Stomach (tissue), 9 donors: ENCODE results near the gene NES. TPM values are rescaled to one million over a fixed set of nuclear protein-coding genes. Genes with fewer than 3 reads are reported as not detected.

ENCODE experiments used
- DNase-seq, 2 donors: peaks; one replicate each; pipeline versions ENCODE4 v3.0.0 to v3.0.0-alpha.2; 2013 to 2019
- H3K27ac ChIP-seq, 5 donors: fragments of 200-600 bp in 4 of 5; sonication (generic) in 4 of 5; one replicate each; pipeline ENCODE4 v1.5.1; 2013 to 2019; ENCODE audit warnings: mild to moderate bottlenecking in 1 of 5, moderate library complexity in 1 of 5
- H3K27me3 ChIP-seq, 3 donors: fragments of 200-600 bp; sonication (generic); one replicate each; pipeline ENCODE4 v1.5.1; 2017 to 2019; ENCODE audit warnings: mixed run types in 1 of 3
- H3K36me3 ChIP-seq, 4 donors: fragments of 200-600 bp; sonication (generic); 1 replicate in 3 of 4; 2 replicates in 1 of 4; pipeline ENCODE4 v1.5.1; 2016 to 2019
- H3K4me1 ChIP-seq, 4 donors: fragments of 200-600 bp; sonication (generic); one replicate each; pipeline ENCODE4 v1.5.1; 2016 to 2019
- H3K4me3 ChIP-seq, 4 donors: fragments of 200-600 bp; sonication (generic) in 3 of 4; one replicate each; pipeline ENCODE4 v1.5.1; 2016 to 2019; ENCODE audit warnings: mild to moderate bottlenecking in 1 of 4
- H3K9me3 ChIP-seq, 4 donors: fragments of 200-600 bp; sonication (generic); one replicate each; pipeline ENCODE4 v1.5.1; 2016 to 2019
- EP300 ChIP-seq: sonication (generic); formaldehyde crosslinking; IDR thresholded peaks from one replicate; pipeline ENCODE4 v1.6.1; 2017; ENCODE audit warnings: antibody characterized with exemption
- POLR2A ChIP-seq, 4 donors: fragments of 450-650 bp; IDR thresholded peaks; one replicate each; pipeline ENCODE4 v1.6.1; 2016; ENCODE audit warnings: antibody characterized with exemption in 4 of 4, control low read depth in 2 of 4, mild to moderate bottlenecking in 1 of 4, moderate library complexity in 1 of 4
- POLR2AphosphoS5 ChIP-seq, 3 donors: sonication (generic); formaldehyde crosslinking; IDR thresholded peaks; one replicate each; pipeline ENCODE4 v1.6.1; 2016; ENCODE audit warnings: antibody characterized with exemption in 3 of 3
- WGBS, 5 donors: extraction: QIAGEN DNeasy Blood & Tissue Kit in 3 of 5; methylation state at CpG; one replicate each; pipeline versions ENCODE4 v1.1.5 to v1.1.7; 2013 to 2018; 5-methylcytosine and 5-hydroxymethylcytosine counted together
- intact Hi-C: fragments of 100-400 bp; cut with DNase I; formaldehyde crosslinking; loops from one replicate; pipeline ENCODE4 v1.15.1; 2023; ENCODE audit warnings: low total_unique reads
- polyA plus RNA-seq, 3 donors: library from polyadenylated mRNA; stranded (reverse); fragments of 200-250 nt; gene quantifications; one replicate each; pipeline ENCODE4 v1.2.3, GENCODE V29; 2013
- total RNA-seq, 5 donors: library from RNA; depleted of rRNA; stranded (reverse); fragments of >200 nt; gene quantifications; one replicate each; pipeline versions ENCODE4 v1.1.0 to v1.2.3, GENCODE V29; 2014 to 2016
- TF ChIP-seq, protein P1 (sequence below), 7 experiments: fragments of 450-650 bp in 4 of 7; fragments of 200-600 bp in 3 of 7; sonication (generic) in 3 of 7; IDR thresholded peaks; one replicate each; pipeline ENCODE4 v1.5.1; 2016 to 2019; ENCODE audit warnings: antibody characterized with exemption in 7 of 7, control low read depth in 2 of 7, mild to moderate bottlenecking in 1 of 7
- donor health status: healthy with polysubstance abuse.
- donor health status: Bipolar disorder and iron deficiency.
- donor health status: healthy.

Gene NES
- total and polyA plus RNA-seq, 8 donors, result 1.7 to 22.3 (median 6.8) TPM

DNA sequence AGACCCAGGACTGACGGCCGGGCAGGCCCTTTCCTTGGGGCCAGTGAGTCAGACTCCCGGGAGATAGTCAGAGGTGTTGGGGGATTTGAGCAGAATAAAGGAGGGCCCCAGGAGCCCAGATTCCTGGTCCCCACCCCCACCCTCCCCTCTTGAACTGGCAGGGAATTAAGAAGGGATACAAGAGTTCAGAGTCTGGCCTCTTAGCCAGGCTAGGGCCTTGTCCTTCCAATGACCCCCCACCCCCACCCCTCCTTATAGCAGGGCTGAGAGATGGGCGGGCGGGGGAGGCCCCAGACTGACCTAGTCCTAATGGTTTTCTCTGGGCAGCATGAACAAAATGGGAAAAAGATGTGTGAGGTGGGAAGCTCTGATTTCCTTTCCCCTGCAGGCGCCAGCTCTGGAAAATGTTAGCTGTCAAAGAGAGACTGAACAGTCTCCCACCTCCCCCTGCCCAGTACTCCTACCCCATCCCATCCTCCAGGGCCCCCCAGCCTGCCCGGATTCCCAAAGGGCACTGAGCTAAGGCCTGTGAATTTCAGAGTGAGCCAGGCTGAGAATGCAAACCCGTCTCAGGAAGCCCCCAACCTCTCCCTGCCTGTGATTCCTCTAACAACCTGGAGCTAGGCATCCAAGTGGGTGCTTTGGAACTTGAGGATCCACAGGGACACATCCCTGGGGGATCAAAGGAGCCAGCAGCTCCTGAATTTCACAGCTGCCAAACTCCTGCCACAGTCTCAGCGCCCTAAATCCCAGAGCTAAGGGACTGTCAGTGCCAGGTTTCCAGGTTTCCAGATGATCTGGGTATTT, 34.0 kb upstream of the NES start:
- DNase-seq, result peak in 1 of 2 donors; percentile 76
- no peak overlapping the region for H3K27ac ChIP-seq
- peaks cover 0 to 12% (median 0%) of the 10 kb centered on the region in 3 donors for H3K27me3 ChIP-seq
- TF ChIP-seq POLR2A (IDR thresholded peaks at IDR 0.05), result no peak
- TF ChIP-seq, protein P1, sequence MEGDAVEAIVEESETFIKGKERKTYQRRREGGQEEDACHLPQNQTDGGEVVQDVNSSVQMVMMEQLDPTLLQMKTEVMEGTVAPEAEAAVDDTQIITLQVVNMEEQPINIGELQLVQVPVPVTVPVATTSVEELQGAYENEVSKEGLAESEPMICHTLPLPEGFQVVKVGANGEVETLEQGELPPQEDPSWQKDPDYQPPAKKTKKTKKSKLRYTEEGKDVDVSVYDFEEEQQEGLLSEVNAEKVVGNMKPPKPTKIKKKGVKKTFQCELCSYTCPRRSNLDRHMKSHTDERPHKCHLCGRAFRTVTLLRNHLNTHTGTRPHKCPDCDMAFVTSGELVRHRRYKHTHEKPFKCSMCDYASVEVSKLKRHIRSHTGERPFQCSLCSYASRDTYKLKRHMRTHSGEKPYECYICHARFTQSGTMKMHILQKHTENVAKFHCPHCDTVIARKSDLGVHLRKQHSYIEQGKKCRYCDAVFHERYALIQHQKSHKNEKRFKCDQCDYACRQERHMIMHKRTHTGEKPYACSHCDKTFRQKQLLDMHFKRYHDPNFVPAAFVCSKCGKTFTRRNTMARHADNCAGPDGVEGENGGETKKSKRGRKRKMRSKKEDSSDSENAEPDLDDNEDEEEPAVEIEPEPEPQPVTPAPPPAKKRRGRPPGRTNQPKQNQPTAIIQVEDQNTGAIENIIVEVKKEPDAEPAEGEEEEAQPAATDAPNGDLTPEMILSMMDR (IDR thresholded peaks at IDR 0.05), result no peak
- no peak for TF ChIP-seq EP300
- TF ChIP-seq POLR2AphosphoS5 (IDR thresholded peaks at IDR 0.05), result no peak
- peaks cover 6 to 36% (median 27%) of the 10 kb centered on the region in 4 donors for H3K4me1 ChIP-seq
- H3K36me3 ChIP-seq, result peaks cover 0 to 13% (median 7%) of the 10 kb centered on the region in 4 donors
- WGBS, 5 donors, result 74 to 92% (median 83%) methylated on average over 8 to 9 of the region's 9 CpGs
- intact Hi-C loops, result no loop called here
- H3K4me3 ChIP-seq, result no peak overlapping the region
- no peaks in the 10 kb centered on the region for H3K9me3 ChIP-seq

DNA sequence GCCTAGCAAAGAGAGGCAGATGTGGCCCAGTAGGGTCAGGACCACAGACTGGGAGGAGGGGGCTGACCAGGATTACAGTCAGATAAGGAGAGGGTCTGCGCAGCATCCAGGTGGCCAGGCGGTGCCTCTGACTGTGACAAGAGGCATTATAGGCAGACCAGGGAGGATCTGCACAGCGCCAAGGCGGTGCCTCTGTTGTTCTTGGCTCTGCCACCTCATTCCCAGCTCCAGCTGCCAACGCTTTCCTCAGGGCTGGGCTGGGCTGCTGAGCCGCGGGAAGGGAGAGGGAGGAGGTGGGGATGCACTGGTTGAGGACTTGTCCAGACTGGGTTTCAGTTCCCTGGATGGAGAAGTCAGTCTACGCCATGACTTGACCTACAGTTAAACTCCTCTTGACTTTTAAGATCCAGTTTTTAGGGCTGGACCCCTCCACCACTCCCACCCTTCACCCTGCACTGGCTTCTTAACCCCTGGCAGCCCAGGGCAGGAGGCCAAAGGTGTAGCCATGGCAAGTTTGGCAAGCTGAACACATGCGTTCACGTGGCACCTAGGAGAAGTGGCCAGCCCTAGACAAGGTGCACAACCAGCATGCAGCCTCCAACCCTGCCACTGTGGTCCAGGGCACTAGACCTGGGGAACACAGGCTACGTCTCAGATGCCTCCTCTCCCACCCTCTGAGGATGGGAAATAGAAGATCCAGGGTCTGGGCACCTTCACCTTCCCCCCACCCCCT, 32.7 kb upstream of the NES start:
- TF ChIP-seq EP300 (no peak), POLR2AphosphoS5 (IDR thresholded peaks at IDR 0.05) (no peak)
- DNase-seq, result peak; percentile 74 to 81
- Histone ChIP-seq H3K4me3 (no peak overlapping the region), H3K36me3 (peaks cover 0 to under 1% (median 0%) of the 10 kb centered on the region in 4 donors), H3K27me3 (peaks cover 0 to 24% (median 4%) of the 10 kb centered on the region in 3 donors), H3K27ac (no peak overlapping the region), H3K4me1 (peaks cover 19 to 49% (median 40%) of the 10 kb centered on the region in 4 donors), H3K9me3 (no peaks in the 10 kb centered on the region)
- WGBS, 5 donors, result 23 to 45% (median 33%) methylated on average over 6 to 11 of the region's 11 CpGs
- intact Hi-C loops, result no loop called here

DNA sequence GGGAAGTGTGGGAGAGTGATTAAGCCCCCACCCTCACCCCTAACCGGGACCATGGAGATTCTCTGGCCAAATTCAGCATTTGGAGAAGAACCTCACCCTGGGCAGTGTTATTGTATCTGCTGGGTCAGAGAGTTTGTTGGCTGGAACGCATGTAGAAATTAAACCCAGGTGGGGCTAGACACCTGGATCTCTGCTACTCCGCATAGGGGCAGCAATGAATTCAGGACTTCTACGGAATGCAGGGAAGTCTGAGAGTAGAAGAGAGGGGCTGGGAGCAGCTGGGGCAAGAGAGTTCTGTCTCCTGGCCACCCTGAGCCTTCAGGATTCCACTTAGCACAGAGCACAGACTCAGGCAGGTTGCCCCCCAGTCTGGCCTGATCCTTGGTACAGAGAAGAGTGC, 31.8 kb upstream of the NES start:
- Histone ChIP-seq H3K36me3 (no peaks in the 10 kb centered on the region), H3K4me1 (peaks cover 26 to 58% (median 48%) of the 10 kb centered on the region in 4 donors), H3K27ac (no peak overlapping the region), H3K27me3 (peaks cover 0 to 33% (median 13%) of the 10 kb centered on the region in 3 donors), H3K9me3 (no peaks in the 10 kb centered on the region), H3K4me3 (no peak overlapping the region)
- intact Hi-C loops, result no loop called here
- WGBS, 5 donors, result 78 to 94% (median 85%) methylated on average over 4 of the region's 4 CpGs
- DNase-seq, result no peak
- TF ChIP-seq EP300 (no peak), POLR2A (IDR thresholded peaks at IDR 0.05) (no peak), POLR2AphosphoS5 (IDR thresholded peaks at IDR 0.05) (no peak)
- TF ChIP-seq, protein P1 (IDR thresholded peaks at IDR 0.05), result no peak

DNA sequence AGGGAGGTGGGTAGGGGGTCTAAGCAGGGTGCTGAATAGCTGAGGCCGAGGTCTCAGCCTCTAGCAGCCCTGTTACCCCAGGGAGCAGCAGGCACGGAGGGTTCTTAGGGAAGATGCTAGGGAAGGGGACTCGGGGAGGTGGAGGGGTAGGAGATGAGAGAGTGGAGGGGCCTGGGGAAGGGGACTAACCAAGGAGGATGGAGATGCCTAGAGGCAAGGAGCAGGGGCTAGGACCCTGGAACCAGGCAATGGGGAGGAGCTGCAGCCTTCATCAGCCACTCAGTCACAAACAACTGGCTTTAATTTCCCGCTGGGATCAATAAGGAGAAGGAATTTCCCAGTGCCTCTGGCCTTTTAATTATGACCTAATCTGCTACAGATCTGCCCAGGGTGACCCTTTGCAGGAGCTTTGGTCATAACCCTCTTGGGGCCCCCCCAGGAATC, 31.0 kb upstream of the NES start:
- 51 to 72% (median 68%) methylated on average over 4 of the region's 4 CpGs for WGBS, 5 donors

More for the DNA sequence above, 31.0 kb upstream of the NES start:
- TF ChIP-seq, protein P1 (IDR thresholded peaks at IDR 0.05), result no peak
- TF ChIP-seq POLR2AphosphoS5 (IDR thresholded peaks at IDR 0.05), result no peak
- no peak for TF ChIP-seq EP300
- TF ChIP-seq POLR2A (IDR thresholded peaks at IDR 0.05), result no peak
- H3K27ac ChIP-seq, result peak overlapping the region in 3 of 5 donors; percentile 26 to 83 (median 32)
- H3K4me3 ChIP-seq, result no peak overlapping the region
- no peaks in the 10 kb centered on the region for H3K36me3 ChIP-seq
- no peaks in the 10 kb centered on the region for H3K9me3 ChIP-seq
- H3K4me1 ChIP-seq, result peaks cover 26 to 61% (median 54%) of the 10 kb centered on the region in 4 donors
- intact Hi-C loops, result no loop called here
- peak in 1 of 2 donors; percentile 30 for DNase-seq
- H3K27me3 ChIP-seq, result peaks cover 0 to 41% (median 20%) of the 10 kb centered on the region in 3 donors
